ENCODE measurements around the gene GMPPA.
A peak's percentile ranks its signal among the peaks of the same experiment; 100 is the strongest.

The GMPPA gene

DNA sequence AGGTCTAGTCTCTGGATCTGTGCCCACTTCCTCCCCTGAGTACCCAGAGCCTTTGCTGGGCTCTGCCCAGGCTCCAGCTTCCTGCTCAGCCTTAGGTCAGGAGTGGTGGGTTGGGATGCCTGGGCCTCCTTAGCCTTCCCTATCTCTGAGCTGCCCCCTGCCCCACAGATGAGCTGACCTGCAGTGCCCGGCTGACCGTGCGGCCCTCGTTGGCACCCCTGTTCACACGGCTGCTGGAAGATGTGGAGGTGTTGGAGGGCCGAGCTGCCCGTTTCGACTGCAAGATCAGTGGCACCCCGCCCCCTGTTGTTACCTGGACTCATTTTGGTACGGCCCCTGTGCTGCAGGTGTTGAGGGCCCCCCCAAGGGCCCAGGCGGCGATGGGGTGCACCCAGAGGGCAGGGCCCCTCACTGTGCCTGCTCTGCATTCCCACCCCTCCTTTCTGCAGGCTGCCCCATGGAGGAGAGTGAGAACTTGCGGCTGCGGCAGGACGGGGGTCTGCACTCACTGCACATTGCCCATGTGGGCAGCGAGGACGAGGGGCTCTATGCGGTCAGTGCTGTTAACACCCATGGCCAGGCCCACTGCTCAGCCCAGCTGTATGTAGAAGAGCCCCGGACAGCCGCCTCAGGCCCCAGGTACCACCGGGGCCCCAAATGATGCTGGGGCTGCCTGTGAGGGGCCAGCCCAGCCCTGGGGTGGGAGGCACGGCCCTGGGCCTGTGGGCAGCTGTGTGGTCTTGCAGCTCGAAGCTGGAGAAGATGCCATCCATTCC is 30.1 kb upstream of the GMPPA start:
- no peak for DNase-seq

DNA sequence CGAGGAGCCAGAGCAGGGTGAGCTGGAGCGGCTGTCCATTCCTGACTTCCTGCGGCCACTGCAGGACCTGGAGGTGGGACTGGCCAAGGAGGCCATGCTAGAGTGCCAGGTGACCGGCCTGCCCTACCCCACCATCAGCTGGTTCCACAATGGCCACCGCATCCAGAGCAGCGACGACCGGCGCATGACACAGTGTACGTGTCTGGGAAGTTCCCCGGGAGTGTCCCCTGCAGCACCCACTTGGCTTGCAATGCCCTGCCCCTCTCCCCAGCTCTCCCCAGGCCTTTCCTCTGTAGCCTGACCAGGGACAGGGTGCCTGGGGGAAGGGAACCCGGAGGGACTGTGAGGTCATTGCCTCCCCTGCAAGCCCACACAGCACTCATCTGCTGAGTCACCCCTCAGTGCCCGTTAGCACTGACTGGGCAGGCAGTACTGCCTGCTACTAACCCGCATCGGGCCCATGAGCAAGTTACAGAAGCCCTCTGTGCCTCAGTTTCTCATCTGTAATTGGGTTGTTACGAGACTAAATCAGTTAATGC is 29.4 kb upstream of the GMPPA start:
- no peak for DNase-seq

DNA sequence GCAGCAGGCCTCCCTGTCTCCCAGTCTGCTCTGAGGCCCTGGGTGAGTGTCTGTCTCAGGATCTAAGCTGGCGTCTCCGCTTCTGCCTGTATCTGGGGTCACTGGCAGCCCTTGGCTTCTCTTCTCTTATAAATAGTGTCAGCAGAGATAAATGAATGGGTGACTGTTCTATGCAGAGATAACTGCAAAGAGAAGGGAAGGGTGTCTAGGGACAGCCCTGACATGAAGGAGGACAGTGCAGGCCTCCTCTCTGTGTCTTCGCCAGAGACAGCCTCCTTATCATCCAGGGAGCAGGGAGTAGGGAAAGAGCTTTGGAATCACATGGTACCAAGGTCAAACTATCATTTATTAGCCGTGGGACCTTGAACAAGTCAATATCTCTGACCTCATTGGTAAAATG is 28.3 kb upstream of the GMPPA start:
- no peak for DNase-seq

DNA sequence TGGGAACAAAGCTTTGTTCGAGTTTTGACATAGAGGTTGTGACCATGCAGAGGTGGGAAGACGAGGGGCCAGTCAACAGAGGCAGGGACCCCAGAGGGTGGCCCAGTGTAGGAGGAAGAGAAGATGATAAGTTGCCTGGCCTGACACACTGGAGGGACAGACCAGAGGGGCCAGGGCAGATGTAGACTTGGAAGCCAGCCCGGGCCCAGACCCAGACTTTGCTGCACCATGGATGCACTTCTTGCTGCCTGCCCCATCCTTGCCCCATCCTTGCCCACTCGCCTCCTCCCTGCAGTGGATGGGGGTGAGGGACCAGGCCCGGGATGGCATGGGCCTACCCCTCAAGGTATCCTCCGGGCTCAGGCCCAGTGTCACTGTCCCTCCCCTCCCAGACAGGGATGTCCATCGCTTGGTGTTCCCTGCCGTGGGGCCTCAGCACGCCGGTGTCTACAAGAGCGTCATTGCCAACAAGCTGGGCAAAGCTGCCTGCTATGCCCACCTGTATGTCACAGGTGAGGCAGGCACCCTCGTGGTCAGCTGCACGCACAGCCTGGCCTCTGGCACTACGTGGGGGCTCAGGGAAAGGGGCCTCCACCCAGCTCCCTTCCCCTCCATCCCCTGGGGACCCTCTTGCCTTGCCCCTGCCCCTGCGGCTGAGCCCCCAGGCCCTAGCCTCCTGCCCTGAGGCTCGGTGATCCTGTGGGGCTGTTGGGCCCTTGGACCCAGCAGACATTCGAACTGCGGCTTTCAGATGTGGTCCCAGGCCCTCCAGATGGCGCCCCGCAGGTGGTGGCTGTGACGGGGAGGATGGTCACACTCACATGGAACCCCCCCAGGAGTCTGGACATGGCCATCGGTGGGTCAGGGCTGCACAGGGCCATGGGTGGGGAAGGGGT is 27.0 kb upstream of the GMPPA start:
- DNase-seq: no peak

DNA sequence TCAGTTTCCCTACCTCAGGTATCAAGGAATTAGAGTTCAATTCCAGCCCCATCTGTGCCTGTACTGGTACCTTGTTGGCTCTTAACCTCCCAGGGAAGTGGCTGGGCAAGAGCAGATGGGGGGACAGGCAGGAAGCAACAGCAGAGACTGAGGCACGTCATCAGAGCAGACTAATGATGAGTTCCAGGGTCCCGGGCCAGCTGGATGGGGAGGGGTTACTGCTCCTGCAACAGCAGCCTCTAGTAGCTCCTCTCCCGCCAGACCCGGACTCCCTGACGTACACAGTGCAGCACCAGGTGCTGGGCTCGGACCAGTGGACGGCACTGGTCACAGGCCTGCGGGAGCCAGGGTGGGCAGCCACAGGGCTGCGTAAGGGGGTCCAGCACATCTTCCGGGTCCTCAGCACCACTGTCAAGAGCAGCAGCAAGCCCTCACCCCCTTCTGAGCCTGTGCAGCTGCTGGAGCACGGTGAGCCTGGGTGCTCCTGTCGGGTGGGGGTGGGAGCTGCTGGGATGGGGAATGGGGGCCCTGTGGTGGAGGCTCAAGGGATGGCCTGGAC is 26.0 kb upstream of the GMPPA start:
- no peak for DNase-seq

DNA sequence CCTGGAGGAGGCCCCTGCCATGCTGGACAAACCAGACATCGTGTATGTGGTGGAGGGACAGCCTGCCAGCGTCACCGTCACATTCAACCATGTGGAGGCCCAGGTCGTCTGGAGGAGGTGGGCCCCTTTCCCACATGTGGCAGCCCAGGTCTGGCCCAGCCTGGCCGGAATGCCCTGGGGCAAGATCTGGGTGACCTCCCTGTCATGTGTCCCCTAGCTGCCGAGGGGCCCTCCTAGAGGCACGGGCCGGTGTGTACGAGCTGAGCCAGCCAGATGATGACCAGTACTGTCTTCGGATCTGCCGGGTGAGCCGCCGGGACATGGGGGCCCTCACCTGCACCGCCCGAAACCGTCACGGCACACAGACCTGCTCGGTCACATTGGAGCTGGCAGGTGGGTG is 25.2 kb upstream of the GMPPA start:
- no peak for DNase-seq

DNA sequence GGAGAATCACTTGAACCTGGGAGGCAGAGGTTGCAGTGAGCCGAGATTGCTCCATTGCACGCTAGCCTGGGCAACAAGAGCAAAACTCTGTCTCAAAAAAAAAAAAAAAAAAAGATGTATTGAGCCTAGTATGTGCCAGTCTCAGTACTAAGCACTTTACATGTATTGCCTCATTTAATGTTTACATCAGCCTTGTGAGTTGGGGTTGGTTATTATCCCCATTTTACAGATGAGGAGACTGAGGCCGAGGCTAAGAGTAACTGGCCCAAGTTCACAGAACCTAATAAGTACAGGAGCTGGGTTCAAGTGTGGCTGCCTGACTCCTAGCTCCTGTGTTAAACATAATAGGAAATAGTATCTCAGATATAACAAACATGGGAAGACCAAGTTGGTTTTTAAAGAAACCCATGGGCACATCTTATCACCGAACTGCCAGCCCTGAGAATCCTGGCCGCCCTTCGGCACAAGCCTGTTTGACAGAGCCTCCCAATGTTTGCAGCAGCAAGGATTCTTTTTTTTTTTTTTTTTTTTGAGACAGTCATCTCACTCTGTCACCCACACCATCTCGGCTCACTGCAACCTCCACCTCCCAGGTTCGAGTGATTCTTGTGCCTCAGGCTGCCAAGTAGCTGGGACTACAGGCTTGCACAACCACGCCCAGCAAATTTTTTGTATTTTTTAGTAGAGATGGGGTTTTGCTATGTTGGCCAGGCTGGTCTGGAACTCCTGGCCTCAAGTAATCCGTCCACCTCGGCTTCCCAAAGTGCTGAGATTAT is 24.2 kb upstream of the GMPPA start:
- DNase-seq: no peak

DNA sequence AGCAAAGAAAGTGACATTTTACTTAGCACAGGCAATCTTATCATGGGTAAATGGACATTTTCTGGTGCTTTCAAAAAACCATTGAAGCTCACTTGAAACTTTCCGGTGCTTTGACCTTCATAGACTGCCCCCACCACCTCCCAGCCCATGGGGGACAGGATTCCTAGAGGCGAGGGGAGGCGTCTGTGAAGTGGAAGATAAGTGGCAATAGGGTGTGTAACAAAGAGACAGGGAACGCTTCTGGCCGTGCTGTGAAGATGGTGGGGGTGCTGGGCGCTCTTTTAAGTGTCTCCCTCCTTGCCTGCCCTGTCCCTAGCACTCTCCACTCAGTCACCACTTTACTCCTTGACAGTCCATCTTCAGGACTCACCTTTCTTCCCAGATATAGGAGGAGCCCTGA is 23.4 kb upstream of the GMPPA start:
- no peak for DNase-seq

DNA sequence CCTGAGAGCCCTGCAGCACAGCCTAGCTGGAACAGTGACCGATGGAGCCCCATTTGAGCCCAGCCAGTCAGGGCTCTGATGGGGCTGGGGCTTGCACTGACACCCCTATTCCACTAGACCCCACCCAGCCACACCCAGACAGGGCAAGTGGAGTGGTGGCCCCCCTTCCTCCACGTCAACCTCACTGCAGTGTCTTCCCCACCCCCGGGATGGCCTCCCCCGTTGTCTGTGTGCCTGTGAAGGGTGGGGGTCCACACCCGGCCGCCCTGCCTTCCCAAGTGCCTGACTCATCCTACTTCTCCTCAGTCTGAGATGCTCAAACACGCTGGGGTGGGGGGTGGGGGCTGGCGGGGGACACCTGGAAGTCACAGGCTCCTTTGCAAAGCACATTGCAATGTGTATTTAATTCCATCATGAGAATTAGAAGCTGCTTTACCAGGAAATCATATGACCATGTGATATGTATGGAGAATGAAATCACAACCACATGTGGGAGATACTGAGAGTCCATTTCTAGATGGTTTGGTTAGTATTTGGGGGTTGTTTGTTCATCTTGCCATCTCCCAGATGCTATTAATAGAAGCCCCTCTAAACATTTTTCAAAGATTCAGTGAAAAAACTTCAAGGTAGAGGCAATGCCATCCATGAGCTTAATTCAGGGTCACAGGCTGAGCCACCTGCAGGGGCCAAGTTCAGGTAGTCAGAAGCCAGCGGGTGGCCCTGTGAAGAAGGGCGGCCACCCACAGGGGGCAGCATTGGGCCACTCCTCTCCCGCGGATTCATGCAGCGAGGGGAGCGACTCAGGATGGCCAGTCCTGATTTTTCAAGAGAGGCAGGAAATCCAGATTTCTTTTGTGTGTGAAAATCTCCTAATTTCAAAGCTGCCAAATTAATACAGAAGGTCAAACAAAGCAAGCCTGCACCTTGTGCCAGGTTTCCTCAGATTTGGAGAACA is 22.7 kb upstream of the GMPPA start:
- DNase-seq: peak; percentile 70

DNA sequence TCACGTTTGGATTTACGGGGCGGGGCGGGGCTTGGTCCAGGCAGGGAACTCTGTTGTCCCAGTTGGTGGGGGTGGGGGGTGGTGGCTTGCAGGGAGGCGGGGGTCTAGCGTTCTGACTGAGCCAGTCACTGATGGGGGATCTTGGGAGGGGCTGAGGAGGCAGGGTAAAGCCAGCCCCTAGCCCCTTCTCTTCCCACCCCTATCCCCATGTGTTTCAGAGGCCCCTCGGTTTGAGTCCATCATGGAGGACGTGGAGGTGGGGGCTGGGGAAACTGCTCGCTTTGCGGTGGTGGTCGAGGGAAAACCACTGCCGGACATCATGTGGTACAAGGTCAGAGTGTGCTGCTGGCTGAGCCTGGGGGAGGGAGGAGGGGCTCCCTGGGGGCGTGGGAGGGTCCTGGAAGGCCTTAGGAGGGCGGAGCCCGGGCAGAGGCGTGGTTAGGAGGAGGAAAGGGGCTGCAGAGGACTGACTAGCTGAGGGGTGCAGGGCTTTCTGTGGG is 22.0 kb upstream of the GMPPA start:
- no peak for DNase-seq

DNA sequence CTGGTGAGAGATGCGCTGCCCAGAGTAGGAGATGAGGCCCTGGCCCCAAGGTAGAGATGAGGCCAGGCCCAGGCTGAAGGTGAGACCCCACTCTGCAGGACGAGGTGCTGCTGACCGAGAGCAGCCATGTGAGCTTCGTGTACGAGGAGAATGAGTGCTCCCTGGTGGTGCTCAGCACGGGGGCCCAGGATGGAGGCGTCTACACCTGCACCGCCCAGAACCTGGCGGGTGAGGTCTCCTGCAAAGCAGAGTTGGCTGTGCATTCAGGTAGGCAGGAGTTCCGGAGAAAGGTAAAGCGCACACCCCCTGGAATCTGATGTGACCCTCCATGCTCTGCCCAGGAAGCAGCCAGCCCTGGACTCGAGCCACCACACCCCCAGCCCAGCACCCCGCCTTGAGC is 21.5 kb upstream of the GMPPA start:
- DNase-seq: no peak

DNA sequence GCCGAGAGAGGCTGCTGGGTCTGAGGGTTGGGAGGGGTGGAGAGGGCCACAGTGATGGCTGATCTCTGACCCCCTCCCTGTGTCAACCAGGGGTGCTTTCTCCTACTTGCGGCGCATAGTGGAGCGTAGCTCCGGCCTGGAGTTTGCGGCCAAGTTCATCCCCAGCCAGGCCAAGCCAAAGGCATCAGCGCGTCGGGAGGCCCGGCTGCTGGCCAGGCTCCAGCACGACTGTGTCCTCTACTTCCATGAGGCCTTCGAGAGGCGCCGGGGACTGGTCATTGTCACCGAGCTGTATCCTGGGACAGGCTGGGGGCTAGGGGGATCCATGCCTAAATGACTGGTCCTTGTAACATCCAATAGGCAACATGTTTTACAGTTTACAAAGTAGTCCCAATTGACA is 20.9 kb upstream of the GMPPA start:
- no peak for DNase-seq

DNA sequence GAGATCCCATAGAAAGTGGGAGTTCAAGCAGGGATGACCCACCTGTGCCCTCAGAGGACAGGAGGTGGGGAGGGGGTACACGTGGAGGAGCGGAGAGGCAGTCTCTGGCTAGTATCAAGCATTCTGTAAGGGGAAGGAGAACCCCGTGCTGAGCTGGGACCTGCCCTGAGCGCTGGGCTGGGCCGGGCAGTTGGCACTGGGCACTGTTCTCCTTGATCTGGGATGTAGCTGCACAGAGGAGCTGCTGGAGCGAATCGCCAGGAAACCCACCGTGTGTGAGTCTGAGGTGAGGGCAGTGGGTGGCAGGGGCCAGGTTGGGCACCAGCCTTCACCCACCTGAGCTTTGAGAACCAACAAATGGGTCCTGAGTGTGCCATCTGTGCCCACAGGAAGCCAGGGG is 19.8 kb upstream of the GMPPA start:
- DNase-seq: no peak

DNA sequence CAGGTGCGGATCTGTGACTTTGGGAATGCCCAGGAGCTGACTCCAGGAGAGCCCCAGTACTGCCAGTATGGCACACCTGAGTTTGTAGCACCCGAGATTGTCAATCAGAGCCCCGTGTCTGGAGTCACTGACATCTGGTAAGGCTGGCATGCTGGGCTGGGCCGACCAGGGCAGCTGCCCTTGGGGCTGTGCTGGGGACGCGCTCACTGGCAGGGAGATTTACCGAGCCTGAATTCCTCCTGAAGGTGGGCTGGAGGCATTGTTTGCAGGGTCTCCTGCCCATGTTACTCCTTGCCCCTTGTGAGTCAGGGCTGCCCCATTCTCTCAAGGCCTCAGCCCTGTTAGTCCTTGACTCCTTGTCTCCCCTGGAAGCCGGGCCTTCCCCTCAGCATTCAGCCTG is 18.7 kb upstream of the GMPPA start:
- no peak for DNase-seq

DNA sequence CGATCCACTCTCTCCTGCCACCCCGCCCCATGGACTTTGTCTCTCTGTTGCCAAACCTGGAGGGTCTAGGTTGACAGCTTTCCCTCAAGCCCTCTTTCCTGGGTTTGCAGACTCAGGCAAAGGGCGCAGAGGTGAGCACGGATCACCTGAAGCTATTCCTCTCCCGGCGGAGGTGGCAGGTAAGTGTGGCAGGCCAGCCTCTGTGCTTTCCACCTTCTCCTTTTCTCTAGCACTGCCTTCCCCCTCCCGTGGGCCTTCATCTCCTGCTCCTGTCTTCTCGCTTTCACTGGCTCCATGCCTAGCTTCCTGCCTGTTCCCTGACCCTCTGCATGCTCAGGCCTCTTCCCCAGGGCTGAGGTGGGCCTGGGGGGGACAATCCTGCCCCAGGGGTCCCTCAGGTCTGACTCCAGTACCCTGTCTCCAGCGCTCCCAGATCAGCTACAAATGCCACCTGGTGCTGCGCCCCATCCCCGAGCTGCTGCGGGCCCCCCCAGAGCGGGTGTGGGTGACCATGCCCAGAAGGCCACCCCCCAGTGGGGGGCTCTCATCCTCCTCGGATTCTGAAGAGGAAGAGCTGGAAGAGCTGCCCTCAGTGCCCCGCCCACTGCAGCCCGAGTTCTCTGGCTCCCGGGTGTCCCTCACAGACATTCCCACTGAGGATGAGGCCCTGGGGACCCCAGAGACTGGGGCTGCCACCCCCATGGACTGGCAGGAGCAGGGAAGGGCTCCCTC is 15.9 kb upstream of the GMPPA start:
- DNase-seq: no peak

DNA sequence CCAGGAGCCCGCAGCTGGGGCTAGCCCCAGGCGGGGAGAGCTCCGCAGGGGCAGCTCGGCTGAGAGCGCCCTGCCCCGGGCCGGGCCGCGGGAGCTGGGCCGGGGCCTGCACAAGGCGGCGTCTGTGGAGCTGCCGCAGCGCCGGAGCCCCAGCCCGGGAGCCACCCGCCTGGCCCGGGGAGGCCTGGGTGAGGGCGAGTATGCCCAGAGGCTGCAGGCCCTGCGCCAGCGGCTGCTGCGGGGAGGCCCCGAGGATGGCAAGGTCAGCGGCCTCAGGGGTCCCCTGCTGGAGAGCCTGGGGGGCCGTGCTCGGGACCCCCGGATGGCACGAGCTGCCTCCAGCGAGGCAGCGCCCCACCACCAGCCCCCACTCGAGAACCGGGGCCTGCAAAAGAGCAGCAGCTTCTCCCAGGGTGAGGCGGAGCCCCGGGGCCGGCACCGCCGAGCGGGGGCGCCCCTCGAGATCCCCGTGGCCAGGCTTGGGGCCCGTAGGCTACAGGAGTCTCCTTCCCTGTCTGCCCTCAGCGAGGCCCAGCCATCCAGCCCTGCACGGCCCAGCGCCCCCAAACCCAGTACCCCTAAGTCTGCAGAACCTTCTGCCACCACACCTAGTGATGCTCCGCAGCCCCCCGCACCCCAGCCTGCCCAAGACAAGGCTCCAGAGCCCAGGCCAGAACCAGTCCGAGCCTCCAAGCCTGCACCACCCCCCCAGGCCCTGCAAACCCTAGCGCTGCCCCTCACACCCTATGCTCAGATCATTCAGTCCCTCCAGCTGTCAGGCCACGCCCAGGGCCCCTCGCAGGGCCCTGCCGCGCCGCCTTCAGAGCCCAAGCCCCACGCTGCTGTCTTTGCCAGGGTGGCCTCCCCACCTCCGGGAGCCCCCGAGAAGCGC is 15.0 kb upstream of the GMPPA start:
- no peak for DNase-seq

DNA sequence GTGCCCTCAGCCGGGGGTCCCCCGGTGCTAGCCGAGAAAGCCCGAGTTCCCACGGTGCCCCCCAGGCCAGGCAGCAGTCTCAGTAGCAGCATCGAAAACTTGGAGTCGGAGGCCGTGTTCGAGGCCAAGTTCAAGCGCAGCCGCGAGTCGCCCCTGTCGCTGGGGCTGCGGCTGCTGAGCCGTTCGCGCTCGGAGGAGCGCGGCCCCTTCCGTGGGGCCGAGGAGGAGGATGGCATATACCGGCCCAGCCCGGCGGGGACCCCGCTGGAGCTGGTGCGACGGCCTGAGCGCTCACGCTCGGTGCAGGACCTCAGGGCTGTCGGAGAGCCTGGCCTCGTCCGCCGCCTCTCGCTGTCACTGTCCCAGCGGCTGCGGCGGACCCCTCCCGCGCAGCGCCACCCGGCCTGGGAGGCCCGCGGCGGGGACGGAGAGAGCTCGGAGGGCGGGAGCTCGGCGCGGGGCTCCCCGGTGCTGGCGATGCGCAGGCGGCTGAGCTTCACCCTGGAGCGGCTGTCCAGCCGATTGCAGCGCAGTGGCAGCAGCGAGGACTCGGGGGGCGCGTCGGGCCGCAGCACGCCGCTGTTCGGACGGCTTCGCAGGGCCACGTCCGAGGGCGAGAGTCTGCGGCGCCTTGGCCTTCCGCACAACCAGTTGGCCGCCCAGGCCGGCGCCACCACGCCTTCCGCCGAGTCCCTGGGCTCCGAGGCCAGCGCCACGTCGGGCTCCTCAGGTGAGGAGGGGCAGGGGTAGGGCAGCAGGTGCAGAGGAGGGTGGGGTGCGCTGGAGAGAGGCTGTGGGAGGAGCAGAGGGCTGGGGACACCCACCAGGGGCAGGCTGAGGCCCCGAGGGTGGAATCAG is 14.1 kb upstream of the GMPPA start:
- no peak for DNase-seq

DNA sequence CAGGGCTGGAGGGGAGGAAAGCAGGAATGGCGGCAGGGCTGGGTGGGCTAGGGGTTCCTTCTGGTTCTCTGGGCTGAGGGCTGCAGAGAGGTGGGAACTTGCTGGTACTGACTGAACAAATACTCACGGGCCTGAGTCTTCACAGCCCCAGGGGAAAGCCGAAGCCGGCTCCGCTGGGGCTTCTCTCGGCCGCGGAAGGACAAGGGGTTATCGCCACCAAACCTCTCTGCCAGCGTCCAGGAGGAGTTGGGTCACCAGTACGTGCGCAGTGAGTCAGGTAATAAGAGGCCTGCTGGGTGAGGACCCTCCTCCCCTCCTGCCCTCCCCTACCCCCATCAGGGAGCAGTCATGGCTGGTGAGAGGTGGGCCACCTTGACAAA is 13.5 kb upstream of the GMPPA start:
- DNase-seq: no peak
